BJ (cell line): ENCODE measurements around the gene VPS8. TPM values are rescaled to one million over a fixed set of nuclear protein-coding genes. Genes with fewer than 3 reads are reported as not detected.
"Not testable (repeated sequence)": the region's sequence is repeated elsewhere in the genome, so short reads cannot be mapped to it uniquely, and the experiment has no call there.

Experiments
- CTCF ChIA-PET: fragments of 350-600 bp; formaldehyde crosslinking; extraction: SDS; loops from one replicate; lab custom pipeline; 2021; ENCODE audit warnings: antibody characterized with exemption, inconsistent platforms; lab: Yijun Ruan, JAX
- POLR2A ChIA-PET: fragments of 300-600 bp; sonication (Branson Sonifier 250); formaldehyde crosslinking; extraction: SDS; loops from one replicate; lab custom pipeline; 2021; ENCODE audit warnings: antibody characterized with exemption; lab: Charles Lee
- DNase-seq: peaks from one replicate; pipeline ENCODE4 v3.0.0-alpha.2; 2011; ENCODE audit warnings: low read depth
- H3K27me3 ChIP-seq: 2 replicates; pipeline ENCODE4 v1.6.0; 2011; ENCODE audit warnings: low read length; ENCODE audit not compliant: control insufficient read depth, insufficient read depth
- H3K36me3 ChIP-seq: 2 replicates; pipeline ENCODE4 v1.5.1; 2011; ENCODE audit warnings: low read length; ENCODE audit not compliant: control insufficient read depth, insufficient read depth
- H3K4me3 ChIP-seq: 2 replicates; pipeline ENCODE4 v1.5.1; 2011; ENCODE audit warnings: low read depth, mild to moderate bottlenecking, control low read depth, low read length
- polyA plus RNA-seq: library from polyadenylated mRNA; depleted of rRNA; stranded (reverse); fragments of >200 nt; gene quantifications from 2 replicates; pipeline ENCODE4 v1.2.3, GENCODE V29; 2011
- TF ChIP-seq, protein P1 (sequence below): IDR thresholded peaks from 2 replicates; pipeline ENCODE4 v1.5.1; 2011; ENCODE audit warnings: low read depth, mild to moderate bottlenecking, control low read depth, inconsistent platforms, low read length, moderate library complexity; ENCODE audit not compliant: insufficient read depth

VPS8 gene
- polyA plus RNA-seq, 1 experiment, result 14.3 TPM

DNA sequence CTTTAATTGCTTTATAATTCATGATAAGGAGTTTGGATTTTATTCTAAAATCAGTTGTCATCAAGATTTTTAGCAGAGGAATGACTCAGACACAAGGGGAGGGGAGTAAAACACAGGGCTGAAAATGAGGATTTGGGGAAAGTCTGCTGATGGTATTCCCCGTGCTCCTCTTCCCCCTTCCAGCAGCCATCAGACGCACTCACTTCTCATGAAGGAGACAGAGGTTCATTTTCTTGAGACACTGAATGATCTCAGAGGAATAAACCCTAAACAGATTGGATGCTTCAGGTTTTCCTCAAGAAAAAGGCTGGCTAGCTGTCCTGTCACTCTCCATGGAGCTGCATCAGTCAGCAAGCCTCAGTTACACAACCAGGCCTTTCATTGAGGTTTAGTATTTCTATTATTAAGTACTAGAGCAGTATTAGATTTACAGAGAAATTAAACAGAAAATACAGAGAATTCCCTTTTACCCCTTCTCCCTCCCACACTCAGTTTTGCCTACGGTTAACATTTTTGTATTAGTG lies 174.5 kb downstream of the VPS8 start:
- TF ChIP-seq, protein P1, sequence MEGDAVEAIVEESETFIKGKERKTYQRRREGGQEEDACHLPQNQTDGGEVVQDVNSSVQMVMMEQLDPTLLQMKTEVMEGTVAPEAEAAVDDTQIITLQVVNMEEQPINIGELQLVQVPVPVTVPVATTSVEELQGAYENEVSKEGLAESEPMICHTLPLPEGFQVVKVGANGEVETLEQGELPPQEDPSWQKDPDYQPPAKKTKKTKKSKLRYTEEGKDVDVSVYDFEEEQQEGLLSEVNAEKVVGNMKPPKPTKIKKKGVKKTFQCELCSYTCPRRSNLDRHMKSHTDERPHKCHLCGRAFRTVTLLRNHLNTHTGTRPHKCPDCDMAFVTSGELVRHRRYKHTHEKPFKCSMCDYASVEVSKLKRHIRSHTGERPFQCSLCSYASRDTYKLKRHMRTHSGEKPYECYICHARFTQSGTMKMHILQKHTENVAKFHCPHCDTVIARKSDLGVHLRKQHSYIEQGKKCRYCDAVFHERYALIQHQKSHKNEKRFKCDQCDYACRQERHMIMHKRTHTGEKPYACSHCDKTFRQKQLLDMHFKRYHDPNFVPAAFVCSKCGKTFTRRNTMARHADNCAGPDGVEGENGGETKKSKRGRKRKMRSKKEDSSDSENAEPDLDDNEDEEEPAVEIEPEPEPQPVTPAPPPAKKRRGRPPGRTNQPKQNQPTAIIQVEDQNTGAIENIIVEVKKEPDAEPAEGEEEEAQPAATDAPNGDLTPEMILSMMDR, result no peak
- CTCF ChIA-PET, result interaction anchor here (1.0 kb wide), 1 partner anchor 44 kb away, joined by 4 read pairs; no protein-coding TSS in a partner anchor
- POLR2A ChIA-PET, result no interaction called here
- no peak for DNase-seq
- Histone ChIP-seq H3K36me3 (no peaks in the 10 kb centered on the region; the same call in 1 of the 2 replicates), H3K27me3 (no peaks in the 10 kb centered on the region), H3K4me3 (no peak overlapping the region)

DNA sequence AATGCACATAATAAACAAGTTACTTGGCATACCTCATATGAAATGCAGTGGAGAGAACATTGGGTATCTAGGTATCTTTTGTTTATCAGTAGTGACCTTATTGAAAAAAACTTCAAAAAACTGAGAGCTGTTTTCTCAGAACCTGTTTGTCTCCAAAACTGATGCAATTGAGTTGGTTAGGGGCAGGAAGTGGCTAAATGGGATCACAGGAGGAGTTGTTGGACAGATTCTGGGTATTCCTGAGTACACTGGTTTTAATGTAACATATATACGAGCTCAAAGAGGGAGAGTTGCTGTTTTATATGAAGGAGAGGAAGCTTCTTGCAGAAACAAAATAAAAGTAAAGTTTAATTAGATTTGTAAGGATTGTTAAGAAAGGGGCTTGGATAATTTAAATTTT lies 181.4 kb downstream of the VPS8 start:
- CTCF ChIA-PET, result interaction anchor here (1.0 kb wide), 1 partner anchor 19 kb away, joined by 3 read pairs; no protein-coding TSS in a partner anchor

DNA sequence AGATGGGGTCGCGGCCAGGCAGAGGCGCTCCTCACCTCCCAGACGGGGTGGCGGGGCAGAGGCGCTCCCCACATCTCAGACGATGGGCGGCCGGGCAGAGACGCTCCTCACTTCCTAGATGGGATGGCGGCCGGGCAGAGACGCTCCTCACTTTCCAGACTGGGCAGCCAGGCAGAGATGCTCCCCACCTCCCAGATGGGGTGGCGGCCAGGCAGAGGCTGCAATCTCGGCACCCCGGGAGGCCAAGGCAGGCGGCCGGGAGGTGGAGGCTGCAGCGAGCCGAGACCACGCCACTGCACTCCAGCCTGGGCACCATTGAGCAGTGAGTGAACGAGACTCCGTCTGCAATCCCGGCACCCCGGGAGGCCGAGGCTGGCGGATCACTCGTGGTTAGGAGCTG lies 191.9 kb downstream of the VPS8 start:
- H3K4me3 ChIP-seq, H3K27me3 ChIP-seq, DNase-seq, H3K36me3 ChIP-seq, POLR2A ChIA-PET, CTCF ChIA-PET: not testable (repeated sequence)

More for the DNA sequence above, 181.4 kb downstream of the VPS8 start:
- POLR2A ChIA-PET, result no interaction called here
- TF ChIP-seq, protein P1, result no peak
- Histone ChIP-seq H3K4me3 (no peak overlapping the region), H3K36me3 (peaks cover 3% of the 10 kb centered on the region), H3K27me3 (no peaks in the 10 kb centered on the region)
- no peak for DNase-seq

DNA sequence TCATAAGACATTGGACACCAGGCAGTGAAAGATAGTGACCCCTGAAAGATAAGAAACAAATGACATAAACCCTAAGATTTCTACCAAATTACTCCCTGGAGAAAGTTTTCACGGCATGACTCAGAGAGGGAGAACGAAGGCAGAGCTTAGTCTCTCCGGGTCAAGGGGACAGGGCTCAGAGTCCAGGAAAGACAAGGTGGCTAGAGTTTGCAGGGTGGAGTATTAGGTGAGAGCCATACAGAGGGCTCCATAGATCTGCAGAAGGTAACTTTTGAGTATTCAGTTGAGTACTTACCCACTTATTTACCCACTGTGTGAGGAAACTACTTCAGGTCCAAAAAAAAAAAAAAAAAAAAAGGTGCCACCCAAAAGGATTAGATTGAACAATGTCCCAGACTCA lies 197.7 kb downstream of the VPS8 start:
- CTCF ChIA-PET, result no interaction called here
- Histone ChIP-seq H3K27me3 (no peaks in the 10 kb centered on the region), H3K36me3 (no peaks in the 10 kb centered on the region), H3K4me3 (no peak overlapping the region)
- TF ChIP-seq, protein P1, result no peak
- POLR2A ChIA-PET, result interaction anchor here (0.5 kb wide), 1 partner anchor 185 kb away, joined by 3 read pairs; no protein-coding TSS in a partner anchor
- DNase-seq, result no peak

DNA sequence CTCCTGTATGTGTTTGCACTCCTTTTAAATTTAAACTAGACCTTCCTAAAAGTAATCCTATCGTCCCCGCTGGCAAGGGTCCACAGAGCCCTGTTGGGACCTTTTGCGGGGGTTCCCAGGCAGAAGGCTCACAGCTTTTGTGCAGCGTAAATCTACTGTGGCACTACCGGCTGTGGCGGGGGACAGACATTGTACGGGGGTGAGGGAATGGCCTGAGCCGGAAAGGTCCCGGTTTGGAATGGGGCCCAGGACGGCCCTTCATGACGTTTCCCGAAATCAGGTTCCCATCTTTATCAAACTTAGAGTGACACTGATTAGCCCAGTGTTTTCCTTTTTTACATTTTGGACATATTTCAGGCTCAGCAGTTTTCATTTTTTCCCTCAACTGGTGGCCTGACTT lies 205.6 kb downstream of the VPS8 start:
- H3K27me3 ChIP-seq, H3K36me3 ChIP-seq, POLR2A ChIA-PET, DNase-seq, H3K4me3 ChIP-seq: not testable (repeated sequence)
- CTCF ChIA-PET, result interaction anchor here (0.8 kb wide), 1 partner anchor 28 kb away, joined by 3 read pairs; no protein-coding TSS in a partner anchor

DNA sequence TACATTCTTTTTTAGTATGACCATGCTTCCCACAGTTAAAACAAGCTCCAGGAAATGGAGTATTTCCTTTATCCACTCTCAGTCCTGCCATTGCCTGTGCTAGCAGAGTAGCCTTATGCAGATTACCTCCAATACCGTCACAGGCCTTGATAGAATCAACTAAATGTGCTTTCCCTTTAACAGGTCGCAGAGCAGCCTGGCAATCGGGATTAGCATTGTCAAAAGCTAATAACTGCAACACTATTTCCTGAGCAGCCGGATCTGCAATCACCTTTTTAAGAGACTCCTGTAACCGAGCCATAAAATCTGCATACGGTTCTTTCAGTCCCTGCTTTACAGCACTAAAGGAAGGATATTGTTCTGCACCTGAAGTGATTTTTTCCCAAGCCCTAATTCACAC lies 206.0 kb downstream of the VPS8 start:
- H3K27me3 ChIP-seq, POLR2A ChIA-PET, H3K4me3 ChIP-seq, DNase-seq, H3K36me3 ChIP-seq: not testable (repeated sequence)
- CTCF ChIA-PET, result interaction anchor here (0.8 kb wide), 1 partner anchor 28 kb away, joined by 3 read pairs; no protein-coding TSS in a partner anchor

DNA sequence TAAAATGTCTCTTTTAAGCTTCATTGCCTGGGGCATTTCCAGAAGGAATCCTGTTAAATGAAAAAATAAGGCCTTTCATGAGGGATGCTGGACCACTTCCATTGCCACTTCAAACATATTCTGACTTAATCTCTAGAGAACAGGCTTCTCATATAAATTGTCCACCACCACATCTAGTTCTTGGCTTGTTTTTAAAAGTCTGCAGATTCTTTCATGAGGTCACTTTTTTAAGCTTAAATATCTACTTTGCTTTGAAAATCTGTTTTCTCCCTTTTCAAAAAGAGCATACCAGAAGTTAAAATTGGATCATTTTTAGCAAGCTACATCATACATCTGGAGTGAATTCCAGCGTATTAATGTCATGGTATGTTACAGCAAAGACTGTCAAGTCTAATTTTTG lies 209.3 kb downstream of the VPS8 start:
- POLR2A ChIA-PET, result no interaction called here
- TF ChIP-seq, protein P1, result no peak

More for the DNA sequence above, 209.3 kb downstream of the VPS8 start:
- Histone ChIP-seq H3K4me3 (no peak overlapping the region), H3K36me3 (no peaks in the 10 kb centered on the region), H3K27me3 (no peaks in the 10 kb centered on the region)
- peak; percentile 18 for DNase-seq
- CTCF ChIA-PET, result interaction anchor here (0.7 to 1.9 kb wide), 4 partner anchors 8 to 12 kb away, joined by 3 to 8 read pairs (median 4); no protein-coding TSS in a partner anchor
